ENCODE data around the gene PUSL1.

The PUSL1 gene

GRCh38 chr1:1345384-1345783, 37.0 kb downstream of the PUSL1 start:
- no peak for DNase-seq (ENCODE audit: low read depth)
- no peak for TF ChIP-seq CTCF (IDR thresholded peaks at IDR 0.05; ENCODE audit: insufficient read depth, low read depth, low read length, missing control alignments)
- peak overlapping the region; percentile 37 for H3K4me3 ChIP-seq (ENCODE audit: low read length)

DNA sequence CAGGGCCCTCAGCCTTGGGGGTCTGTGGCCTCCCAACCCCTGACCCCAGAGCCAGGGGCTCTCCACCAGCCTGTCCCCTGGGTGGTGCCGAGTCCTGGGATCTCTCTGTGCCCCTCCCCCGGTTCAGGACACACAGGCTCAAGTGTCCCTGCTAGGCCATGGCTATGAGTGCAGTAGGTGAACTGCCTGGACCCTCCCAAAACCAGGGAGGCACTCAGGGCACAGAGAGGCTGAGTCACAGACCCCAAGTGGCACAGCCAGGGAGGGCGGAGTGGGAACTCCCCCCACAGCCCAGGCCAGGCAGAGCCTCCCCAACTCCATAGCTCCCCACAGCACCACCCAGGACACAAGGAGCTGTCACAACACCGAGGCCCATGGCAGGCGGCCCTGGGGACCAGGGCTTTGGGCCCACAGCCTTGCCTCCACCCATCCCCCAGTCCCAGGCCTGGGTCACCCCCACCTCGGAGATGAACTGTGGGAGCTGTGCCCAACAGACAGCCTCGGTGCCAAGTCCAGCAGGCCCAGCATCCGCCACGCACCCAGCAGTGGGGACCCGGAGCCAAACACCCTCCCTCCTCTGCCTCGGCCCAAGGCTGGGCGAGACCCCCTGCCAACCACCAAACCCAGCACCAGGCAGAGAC, 37.6 kb downstream of the PUSL1 start:
- peak overlapping the region; percentile 37 for H3K4me3 ChIP-seq (ENCODE audit: low read length)
- no peak for DNase-seq (ENCODE audit: low read depth)
- no peak for TF ChIP-seq CTCF (IDR thresholded peaks at IDR 0.05; ENCODE audit: insufficient read depth, low read depth, low read length, missing control alignments)

DNA sequence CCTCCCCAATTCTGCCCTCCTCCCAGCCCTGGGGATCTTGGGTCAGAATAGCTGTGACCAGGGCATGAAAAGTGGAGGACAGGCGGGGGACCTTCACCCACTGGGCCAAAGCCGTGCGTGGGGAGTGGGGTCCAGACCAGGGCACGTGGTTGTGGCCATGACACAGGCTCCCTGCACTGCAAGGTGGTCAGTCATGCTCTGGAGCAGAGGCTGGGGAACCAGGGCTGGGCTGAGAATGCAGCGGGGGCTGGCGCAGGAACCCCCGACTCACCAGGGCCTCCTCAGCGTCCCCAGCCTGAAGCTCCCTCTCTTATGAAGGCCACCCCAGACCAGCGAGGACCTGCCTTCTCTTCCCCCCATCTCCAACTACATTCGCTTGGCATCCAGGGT, 38.1 kb downstream of the PUSL1 start:
- no peak for TF ChIP-seq CTCF (IDR thresholded peaks at IDR 0.05; ENCODE audit: insufficient read depth, low read depth, low read length, missing control alignments)
- H3K4me3 ChIP-seq (ENCODE audit: low read length), result no peak overlapping the region
- no peak for DNase-seq (ENCODE audit: low read depth)

DNA sequence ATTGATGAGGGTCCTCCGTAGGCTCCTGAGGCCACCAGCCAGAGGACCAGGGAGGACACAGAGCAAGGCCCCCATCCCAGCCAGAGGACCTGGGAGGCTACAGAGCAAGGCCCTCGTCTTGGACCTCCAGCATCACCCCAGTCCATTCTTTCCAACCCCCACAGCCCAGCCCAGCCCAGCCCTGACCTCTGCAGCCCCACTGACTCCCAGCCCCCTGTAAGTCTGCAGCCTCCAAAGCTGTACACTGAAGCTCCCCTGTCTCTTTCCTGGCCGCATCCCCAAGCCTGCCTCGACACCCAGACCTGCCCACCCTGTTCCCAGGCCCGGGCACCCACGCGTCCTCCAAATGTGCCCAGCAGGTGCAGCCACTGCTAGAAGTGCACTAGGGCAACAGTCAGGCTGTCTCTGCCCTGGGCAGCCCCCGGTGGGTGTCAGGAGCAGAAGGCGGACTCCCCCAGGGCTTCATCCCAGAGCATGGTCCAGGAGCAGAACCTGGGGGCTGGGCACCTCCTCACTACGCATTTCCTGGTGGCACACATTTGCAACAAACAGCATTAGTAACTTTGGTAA, 38.7 kb downstream of the PUSL1 start:
- TF ChIP-seq CTCF (IDR thresholded peaks at IDR 0.05; ENCODE audit: insufficient read depth, low read depth, low read length, missing control alignments), result no peak
- no peak for DNase-seq (ENCODE audit: low read depth)
- peak overlapping the region; percentile 73 for H3K4me3 ChIP-seq (ENCODE audit: low read length)

DNA sequence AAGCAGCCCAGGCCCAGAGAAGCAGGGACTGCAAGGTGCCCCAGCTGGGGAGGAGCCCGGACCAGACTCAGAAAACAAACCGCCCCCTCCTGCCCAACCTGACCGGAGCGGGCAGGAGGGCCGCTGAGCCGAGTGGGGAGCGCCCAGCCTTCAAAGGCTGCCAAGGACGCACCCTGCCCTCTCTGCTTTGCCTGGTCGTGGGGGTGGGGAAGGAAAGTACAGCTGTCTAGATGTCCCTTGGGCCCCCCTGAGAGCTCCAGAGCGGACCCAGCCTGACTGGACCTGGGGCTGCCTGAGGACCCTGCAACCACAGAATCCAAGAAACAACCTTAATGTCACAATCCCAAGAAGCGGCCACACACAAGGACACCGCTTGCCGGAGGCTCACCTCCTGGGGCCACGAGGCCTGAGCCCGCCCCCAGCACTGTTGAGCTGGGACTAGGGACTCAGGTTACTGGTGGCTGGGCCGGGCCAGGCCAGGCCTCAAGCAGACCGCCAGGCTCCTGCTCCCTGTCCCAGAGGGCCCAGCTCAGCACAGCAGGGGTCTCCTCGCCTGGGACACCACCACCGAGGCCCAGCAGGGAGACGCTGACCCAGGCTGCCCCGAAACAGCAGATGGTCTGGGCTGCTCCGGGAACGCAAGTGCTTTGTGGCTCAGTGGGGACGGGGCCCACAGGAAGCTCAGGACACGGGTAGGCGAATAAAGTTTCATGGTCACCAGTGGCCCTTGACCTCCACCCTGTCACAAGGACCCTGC, 39.4 kb downstream of the PUSL1 start:
- H3K4me3 ChIP-seq (ENCODE audit: low read length), result peak overlapping the region; percentile 73
- no peak for TF ChIP-seq CTCF (IDR thresholded peaks at IDR 0.05; ENCODE audit: insufficient read depth, low read depth, low read length, missing control alignments)
- DNase-seq (ENCODE audit: low read depth), result peak; percentile 54

GRCh38 chr1:1348420-1349255, 40.2 kb downstream of the PUSL1 start:
- H3K4me3 ChIP-seq (ENCODE audit: low read length), result peak overlapping the region; percentile 73
- TF ChIP-seq CTCF (IDR thresholded peaks at IDR 0.05; ENCODE audit: insufficient read depth, low read depth, low read length, missing control alignments), result no peak
- peak; percentile 54 for DNase-seq (ENCODE audit: low read depth)

Data from epithelial cell of esophagus (primary cell).